ENCODE results near the gene CCR5. TPM values are rescaled to one million over a fixed set of nuclear protein-coding genes. Genes with fewer than 3 reads are reported as not detected.
A peak's percentile ranks its signal among the peaks of the same experiment; 100 is the strongest.

CCR5 gene
- polyA plus RNA-seq, 3 donors, result 1.2 to 3.6 (median 3.1) TPM

DNA sequence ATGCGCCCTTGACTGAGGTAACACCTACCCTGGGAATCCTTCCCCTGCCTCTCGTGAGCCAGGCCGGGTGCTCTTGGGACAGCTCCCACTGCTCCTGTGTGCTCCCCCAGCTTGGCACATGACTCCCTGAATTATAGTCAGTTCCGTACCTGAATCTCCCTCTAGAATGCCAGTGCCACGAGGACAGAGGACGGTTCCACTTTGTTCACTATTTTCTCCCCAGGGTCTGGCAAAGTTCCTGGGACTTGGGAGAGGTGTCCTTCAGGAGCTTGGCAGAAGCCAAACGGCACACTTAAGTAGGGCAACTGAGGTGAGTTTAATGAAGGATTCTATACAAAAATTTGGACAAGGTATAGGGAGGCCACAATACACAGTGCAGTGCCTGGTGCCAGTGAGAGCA lies 26.4 kb downstream of the CCR5 start:
- DNase-seq, result no peak
- Histone ChIP-seq H4K20me1 (ENCODE audit: insufficient read depth, low read length) (no peaks in the 10 kb centered on the region), H3K79me2 (ENCODE audit: insufficient read depth, low read length) (no peaks in the 10 kb centered on the region), H3K9ac (ENCODE audit: insufficient read depth, low read length, poor library complexity, severe bottlenecking) (no peak overlapping the region), H3K4me3 (replicated peaks in 1 of 3; ENCODE audit: low read depth in 2 of 3, low read length in 3 of 3) (no peak overlapping the region), H2AFZ (ENCODE audit: insufficient read depth, low read depth, low read length, poor library complexity, severe bottlenecking) (peak overlapping the region; percentile 58), H3K36me3 (replicated peaks in 1 of 2; ENCODE audit: control insufficient read depth in 1 of 2, insufficient read depth in 2 of 2, low read length in 2 of 2) (no peaks in the 10 kb centered on the region), H3K9me3 (replicated peaks in 1 of 2; ENCODE audit: control insufficient read depth in 1 of 2, insufficient read depth in 1 of 2, low read length in 2 of 2) (no peaks in the 10 kb centered on the region), H3K4me1 (ENCODE audit: control insufficient read depth in 1 of 2, insufficient read depth in 2 of 2, low read length in 2 of 2) (peaks cover 48 to 57% of the 10 kb centered on the region in 2 donors), H3K27me3 (ENCODE audit: control insufficient read depth in 2 of 2, insufficient read depth in 2 of 2, low read length in 2 of 2) (no peaks in the 10 kb centered on the region), H3K4me2 (replicated peaks; ENCODE audit: extremely low read depth, low read length, poor library complexity, severe bottlenecking) (no peak overlapping the region), H3K27ac (ENCODE audit: low read depth in 1 of 2, low read length in 2 of 2) (peak overlapping the region in 1 of 2 donors; percentile 70)
- TF ChIP-seq CTCF (IDR thresholded peaks at IDR 0.05), result no peak
- peaks cover 0 to 5% of the 10 kb centered on the region in 2 donors for H3K36me3 Mint-ChIP-seq
- H3K27ac Mint-ChIP-seq, result peak overlapping the region in 6 of 7 donors; percentile 23 to 88 (median 82)
- intact Hi-C loops (cut with micrococcal nuclease), result no loop called here
- peaks cover 0 to 2% (median 0%) of the 10 kb centered on the region in 7 donors for H3K9me3 Mint-ChIP-seq
- H3K27me3 Mint-ChIP-seq (ENCODE audit: low read depth in 3 of 3), result peaks cover 0 to 4% (median 0%) of the 10 kb centered on the region in 3 donors
- 100% methylated on average over 4 of the region's 7 CpGs for WGBS (ENCODE audit: insufficient coverage)
- H3K4me1 Mint-ChIP-seq, result peaks cover 47% of the 10 kb centered on the region
- H3K4me3 Mint-ChIP-seq, result no peak overlapping the region

GRCh38 chr3:46398186-46398955 lies 27.6 kb downstream of the CCR5 start:
- H3K27ac ChIP-seq (ENCODE audit: low read depth in 1 of 2, low read length in 2 of 2), result no peak overlapping the region
- H3K36me3 ChIP-seq (replicated peaks in 1 of 2; ENCODE audit: control insufficient read depth in 1 of 2, insufficient read depth in 2 of 2, low read length in 2 of 2), result no peaks in the 10 kb centered on the region
- H3K4me1 ChIP-seq (ENCODE audit: control insufficient read depth in 1 of 2, insufficient read depth in 2 of 2, low read length in 2 of 2), result peaks cover 41 to 50% of the 10 kb centered on the region in 2 donors
- H3K9me3 Mint-ChIP-seq, result peaks cover 0 to 2% (median 0%) of the 10 kb centered on the region in 7 donors
- WGBS (ENCODE audit: insufficient coverage), result 100% methylated on average over 3 of the region's 6 CpGs
- no peak overlapping the region for H3K4me3 Mint-ChIP-seq
- no peaks in the 10 kb centered on the region for H3K27me3 Mint-ChIP-seq (ENCODE audit: low read depth in 3 of 3)
- intact Hi-C loops (cut with micrococcal nuclease), result no loop called here
- no peak for TF ChIP-seq CTCF (IDR thresholded peaks at IDR 0.05)
- no peaks in the 10 kb centered on the region for H3K9me3 ChIP-seq (replicated peaks in 1 of 2; ENCODE audit: control insufficient read depth in 1 of 2, insufficient read depth in 1 of 2, low read length in 2 of 2)
- no peaks in the 10 kb centered on the region for H3K27me3 ChIP-seq (ENCODE audit: control insufficient read depth in 2 of 2, insufficient read depth in 2 of 2, low read length in 2 of 2)
- no peak overlapping the region for H3K4me2 ChIP-seq (replicated peaks; ENCODE audit: extremely low read depth, low read length, poor library complexity, severe bottlenecking)
- no peak overlapping the region for H3K27ac Mint-ChIP-seq
- DNase-seq, result no peak
- H4K20me1 ChIP-seq (ENCODE audit: insufficient read depth, low read length), result no peaks in the 10 kb centered on the region
- no peak overlapping the region for H3K4me3 ChIP-seq (replicated peaks in 1 of 3; ENCODE audit: low read depth in 2 of 3, low read length in 3 of 3)
- H3K4me1 Mint-ChIP-seq, result peaks cover 39% of the 10 kb centered on the region
- no peak overlapping the region for H2AFZ ChIP-seq (ENCODE audit: insufficient read depth, low read depth, low read length, poor library complexity, severe bottlenecking)
- no peaks in the 10 kb centered on the region for H3K79me2 ChIP-seq (ENCODE audit: insufficient read depth, low read length)
- no peak overlapping the region for H3K9ac ChIP-seq (ENCODE audit: insufficient read depth, low read length, poor library complexity, severe bottlenecking)
- peaks cover 0 to 5% of the 10 kb centered on the region in 2 donors for H3K36me3 Mint-ChIP-seq

Measured in CD14-positive monocyte (primary cell).